GM18867 (cell line): ENCODE data around the gene ZNF543.
"Not testable (repeated sequence)": the region's sequence is repeated elsewhere in the genome, so short reads cannot be mapped to it uniquely, and the experiment has no call there.

Source experiments
- ATAC-seq: cut with Tn5 transposase; IDR thresholded peaks from one replicate; pipeline ENCODE4 v1.9.1; 2021; ENCODE audit warnings: mild to moderate bottlenecking, moderate library complexity; ENCODE audit not compliant: unreplicated experiment

ZNF543 gene

DNA sequence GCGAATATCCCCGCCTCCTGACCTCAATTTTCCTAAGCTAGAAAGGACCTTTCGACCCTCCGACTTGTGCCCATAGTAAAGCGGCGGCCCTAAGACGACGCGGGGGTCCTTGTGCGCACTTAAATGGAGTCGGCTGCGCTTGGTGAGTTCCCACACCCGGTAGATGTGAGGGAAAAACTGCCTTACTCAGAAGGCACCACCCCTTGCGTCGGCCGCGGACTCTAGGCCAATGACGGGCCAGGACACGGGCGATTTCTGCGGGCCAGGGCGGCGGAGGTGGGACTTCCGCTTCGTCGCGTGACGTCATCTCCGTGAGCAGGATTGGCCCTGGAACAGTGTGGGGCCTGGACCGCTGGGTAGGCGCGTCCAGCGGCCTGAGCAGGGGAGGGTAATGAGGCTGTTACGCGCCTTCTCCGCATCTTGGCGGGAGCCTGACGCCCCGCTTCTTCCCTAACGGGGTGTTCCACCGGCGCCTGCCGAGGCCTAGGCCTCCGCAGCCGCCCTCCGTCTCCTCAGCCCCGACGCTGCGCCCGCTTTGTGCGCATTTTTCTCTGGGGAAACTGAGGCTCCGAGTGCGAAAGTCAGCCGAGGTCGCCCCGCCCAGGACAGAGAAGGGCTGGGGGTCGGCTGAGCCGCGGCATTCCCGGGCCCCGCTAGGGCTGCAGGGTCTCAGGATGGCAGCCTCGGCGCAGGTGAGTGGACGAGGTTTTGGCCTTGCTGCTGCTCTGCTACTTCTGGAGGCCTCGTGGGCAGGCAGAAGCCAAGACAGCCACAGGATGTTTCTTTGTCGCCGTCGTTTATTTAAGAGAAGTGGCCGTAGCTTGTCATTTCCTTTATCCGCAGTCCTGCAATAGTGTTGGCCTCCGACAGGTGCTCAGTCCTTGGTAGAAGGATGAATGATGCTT, at the start of gene ZNF543:
Gene ZNF543 (plus strand): TSS at position 293 of the 905 bp plus-strand sequence. CDS start 382 bp downstream, at position 675.
- peak; percentile 98 for ATAC-seq

DNA sequence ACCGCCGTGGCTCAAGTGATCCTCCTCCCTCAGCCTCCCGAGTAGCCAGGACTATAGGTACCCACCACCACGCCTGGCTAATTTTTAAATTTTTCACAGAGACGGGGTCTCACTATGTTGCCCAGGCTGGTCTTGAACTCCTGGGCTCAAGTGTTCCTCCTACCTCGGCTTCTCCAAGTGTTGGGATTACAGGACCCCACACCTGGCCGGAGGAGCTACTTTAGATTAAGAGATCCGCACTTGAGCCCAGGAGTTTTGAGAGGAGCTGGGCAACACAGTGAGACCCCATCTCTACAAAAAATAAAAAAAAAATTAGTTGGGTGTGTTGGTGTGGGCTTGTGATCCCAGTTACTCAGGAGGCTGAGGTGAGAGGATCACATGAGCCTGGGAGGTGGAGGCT, 49.0 kb upstream of the ZNF543 start:
- ATAC-seq, result no peak

DNA sequence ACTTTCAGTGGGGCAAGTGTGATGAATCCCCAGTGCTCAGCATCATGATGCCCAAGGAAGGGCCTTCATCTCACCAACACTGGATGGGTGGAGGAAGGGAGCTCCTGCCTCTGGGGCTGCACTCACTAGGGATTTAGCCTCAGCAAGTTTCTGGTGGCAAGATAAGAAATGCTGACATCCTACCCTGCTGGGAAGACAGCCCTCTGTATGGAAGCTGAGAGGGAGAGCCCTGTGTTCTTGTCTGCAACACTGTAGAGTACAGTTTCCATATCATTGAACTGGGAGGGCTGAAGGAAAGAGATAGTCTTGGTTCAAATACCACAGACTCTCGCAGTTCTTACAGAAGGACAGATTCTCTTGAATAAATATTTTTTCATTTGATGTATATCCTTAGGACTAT, 47.3 kb upstream of the ZNF543 start:
- no peak for ATAC-seq

DNA sequence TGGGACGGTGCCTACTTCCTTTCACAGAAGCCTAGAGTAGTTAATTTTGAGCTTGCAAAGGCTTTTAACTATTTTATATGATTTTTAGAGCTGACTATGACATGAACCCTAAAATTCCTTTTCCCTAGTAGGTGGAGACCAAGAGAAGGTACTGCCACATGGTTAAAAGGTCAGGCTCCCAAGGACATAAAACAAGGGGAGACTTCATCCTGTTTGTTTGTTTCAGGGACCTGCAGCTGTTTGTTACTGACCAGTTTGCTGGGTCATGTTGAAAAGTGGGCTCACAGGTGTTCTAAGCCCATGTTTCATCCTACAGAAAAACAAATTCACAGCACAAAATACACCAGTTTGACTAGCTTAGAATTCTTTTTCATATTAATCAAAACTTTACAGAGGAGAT, 43.8 kb upstream of the ZNF543 start:
- no peak for ATAC-seq

DNA sequence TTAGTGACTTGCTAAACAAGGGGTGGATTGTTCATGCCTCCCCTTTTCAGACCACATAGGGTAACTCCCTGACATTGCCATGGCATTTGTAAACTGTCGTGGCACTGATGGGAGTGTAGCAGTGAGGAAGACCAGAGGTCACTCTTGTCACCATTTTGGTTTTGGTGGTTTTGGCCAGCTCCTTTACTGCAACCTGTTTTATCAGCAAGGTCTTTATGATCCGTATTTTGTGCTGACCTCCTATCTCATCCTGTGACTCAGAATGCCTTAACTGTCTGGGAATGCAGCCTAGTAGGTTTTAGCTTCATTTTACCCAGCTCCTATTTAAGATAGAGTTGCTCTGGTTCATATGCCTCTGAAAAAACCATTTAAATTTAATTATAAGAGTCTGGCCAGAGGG, 41.8 kb upstream of the ZNF543 start:
- not testable (repeated sequence) for ATAC-seq

DNA sequence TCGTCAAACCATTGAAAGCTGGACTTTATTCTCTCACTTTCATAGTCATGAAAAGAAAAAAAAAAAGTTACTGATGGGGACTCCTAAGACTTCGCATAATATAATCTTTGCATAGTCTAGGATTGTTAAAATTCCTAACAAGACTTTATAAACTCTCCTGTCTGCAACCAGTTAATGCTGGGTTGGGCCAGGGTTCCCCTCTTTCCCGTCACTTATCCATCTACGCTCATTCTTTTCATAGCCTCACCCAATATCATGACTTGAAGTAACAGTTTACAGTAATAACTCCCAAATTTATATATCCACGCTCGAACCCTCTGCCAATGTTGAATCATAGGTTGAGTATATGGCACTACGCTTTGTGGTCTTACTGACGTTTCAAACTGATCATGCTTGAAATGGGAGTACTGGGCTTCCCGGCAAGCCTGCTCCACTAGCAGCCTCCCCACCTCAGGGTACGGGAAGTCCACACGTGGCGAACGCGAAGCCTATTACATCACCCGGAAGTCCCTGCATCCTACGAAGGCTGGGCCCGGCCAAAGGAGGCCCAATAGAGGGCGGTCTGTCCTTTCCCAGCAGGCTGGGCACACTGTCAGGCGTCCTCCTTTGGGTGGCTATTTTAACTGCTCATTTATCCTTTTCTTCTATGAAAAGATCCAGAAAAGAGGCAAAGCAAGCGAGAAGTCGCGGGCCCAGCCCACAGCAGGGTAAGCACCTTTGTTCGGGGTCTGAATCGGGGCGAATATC, 40.7 kb upstream of the ZNF543 start:
- ATAC-seq, result peak; percentile 74

DNA sequence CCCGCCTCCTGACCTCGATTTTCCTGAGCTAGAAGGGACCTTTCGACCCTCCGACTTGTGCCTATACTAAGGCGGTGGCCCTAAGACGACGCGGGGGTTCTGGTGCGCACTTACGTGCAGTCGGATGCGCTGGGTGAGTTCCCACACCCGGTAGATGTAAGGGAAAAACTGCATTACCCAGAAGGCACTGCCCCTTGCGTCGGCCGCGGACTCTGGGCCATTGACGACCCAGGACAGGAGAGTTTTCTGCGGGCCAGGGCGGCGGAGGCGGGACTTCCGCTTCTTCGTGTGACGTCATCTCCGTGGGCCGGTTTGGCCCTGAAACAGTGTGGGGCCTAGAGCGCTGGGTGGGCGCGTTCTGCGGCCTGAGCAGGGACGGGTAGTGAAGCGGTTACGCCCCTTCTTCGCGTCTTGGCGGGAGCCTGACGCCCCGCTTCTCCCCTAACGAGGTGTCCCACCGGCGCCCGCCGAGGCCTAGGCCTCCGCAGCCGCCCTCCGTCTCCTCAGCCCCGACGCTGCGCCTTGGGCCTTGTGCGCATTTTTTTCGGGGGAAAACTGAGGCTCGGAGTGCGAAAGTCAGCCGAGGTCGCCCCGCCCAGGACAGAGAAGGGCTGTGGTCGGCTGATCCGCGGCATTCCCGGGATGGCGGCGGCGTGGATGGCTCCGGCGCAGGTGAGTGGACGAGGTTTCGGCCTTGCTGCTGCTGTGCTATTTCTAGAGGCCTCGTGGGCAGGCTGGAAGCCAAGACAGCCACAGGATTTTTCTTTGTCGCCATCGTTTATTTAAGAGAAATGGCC, 39.9 kb upstream of the ZNF543 start, which contains the start of gene ZNF460:
Gene ZNF460 (plus strand): TSS at position 321 of the 797 bp plus-strand sequence. CDS start 322 bp downstream, at position 643.
- ATAC-seq, result peak; percentile 78

DNA sequence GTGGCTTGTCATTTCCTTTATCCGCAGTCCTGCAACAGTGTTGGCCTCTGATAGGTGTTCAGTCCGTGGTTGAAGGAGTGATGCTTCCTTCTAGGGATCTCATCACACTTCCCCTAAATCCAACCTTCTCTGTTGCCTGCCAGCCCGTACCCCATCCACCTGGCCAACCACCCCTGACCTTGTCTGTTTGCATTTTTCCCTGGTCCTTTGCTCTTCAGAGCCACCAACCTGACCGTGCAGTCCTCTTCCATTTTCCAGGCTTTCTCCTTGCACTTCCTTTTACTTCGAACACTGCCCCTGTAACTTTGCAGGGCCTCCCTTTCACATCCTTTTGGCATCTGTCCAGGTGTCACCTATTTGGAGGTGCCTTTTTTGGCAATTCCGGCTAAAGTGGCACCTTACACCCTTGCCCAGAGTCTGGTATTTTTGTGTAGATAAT, 39.3 kb upstream of the ZNF543 start:
- ATAC-seq, result no peak

DNA sequence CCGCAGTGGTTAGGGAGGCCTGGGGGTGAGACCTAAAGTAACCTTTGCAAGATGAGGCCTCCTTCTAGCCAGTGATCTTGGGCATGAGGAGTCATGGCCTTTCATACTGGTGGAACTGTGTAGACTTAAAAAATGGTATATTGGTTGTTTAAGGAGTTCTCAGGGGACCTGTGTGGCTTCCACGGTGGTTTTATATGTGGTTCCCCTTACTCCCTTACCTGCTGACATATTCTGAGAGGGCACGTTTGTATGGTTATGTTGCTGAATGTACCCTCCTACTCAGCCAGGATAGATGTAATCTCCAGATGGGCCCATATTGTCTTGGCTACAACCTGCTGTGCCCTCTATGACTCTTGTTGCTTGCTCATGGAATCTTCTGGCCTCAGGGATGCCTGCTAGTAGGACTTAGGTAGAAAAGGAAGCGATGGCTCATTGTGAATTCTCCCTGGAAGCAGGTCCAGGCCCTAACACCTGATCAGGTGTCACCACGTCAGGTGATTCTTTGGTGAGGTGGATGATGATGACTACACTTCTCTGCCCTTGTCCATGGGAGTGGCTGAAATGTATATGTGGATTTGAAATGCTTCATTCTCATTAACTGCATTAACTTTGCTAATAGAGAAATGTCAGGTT, 38.1 kb upstream of the ZNF543 start:
- no peak for ATAC-seq

DNA sequence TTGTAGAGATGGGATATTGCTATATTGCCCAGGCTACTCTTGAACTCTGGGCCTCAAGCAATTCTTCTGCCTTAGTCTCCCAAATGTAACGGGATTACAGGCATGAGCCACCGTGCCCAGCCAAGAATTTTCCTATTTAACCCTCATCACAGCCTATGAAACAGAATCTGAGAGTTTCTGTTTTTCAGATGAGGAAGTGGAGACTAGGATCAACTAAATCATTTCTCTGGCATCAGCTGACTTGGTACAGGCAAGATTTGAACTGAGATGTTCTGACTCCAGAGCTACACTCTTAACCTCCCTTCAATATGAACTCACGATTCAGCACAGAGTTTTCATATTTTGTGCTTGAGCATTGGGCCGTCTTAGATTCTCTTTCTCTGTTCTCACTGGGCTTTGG, 31.9 kb upstream of the ZNF543 start:
- ATAC-seq, result no peak

DNA sequence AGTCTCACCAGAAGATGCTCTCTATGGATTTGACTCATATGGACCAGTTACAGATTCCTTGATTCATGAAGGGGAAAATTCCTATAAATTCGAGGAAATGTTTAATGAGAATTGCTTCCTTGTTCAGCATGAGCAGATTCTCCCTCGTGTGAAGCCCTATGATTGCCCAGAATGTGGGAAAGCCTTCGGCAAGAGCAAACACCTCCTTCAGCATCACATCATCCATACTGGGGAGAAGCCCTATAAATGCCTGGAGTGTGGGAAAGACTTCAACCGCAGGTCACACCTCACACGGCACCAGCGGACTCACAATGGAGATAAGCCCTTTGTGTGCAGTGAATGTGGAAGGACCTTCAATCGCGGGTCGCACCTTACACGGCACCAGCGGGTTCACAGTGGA, 29.3 kb upstream of the ZNF543 start:
- no peak for ATAC-seq

DNA sequence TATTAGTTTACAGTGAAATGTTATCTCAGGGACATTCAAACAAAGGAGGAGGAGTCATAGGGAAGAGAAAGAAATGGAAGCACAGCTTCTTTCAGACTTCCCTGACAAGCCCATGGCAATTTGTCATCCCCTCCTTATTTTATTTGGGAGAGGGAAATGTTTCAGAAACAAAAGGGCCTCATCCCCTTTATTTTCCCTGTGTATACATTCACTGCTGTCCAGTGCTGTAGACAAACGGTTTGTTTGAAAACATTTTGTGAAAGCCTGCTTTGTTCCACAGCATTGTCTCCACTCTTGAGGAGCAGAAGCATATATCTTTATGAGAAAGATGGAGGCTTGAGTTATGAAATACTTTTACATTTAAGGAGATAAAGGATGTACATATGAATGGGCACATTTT, 27.7 kb upstream of the ZNF543 start:
- no peak for ATAC-seq

DNA sequence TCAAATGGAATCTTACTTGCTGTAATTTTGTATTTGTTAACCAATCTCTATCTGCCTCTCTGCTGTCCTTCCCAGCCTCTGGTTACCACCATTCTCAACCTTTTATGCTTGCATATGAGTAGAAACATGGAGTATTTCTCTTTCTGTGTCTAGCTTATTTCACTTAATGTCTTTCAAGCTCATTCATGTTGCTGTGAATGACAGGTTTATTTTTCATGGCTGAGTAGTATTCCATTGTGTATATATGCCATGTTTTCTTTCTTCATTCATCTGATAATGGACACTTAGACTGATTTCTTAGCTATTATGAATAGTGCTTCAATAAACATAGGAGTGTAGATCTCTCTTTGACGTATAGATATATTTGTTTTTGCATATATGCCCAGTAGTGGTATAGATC, 26.6 kb upstream of the ZNF543 start:
- ATAC-seq, result no peak

DNA sequence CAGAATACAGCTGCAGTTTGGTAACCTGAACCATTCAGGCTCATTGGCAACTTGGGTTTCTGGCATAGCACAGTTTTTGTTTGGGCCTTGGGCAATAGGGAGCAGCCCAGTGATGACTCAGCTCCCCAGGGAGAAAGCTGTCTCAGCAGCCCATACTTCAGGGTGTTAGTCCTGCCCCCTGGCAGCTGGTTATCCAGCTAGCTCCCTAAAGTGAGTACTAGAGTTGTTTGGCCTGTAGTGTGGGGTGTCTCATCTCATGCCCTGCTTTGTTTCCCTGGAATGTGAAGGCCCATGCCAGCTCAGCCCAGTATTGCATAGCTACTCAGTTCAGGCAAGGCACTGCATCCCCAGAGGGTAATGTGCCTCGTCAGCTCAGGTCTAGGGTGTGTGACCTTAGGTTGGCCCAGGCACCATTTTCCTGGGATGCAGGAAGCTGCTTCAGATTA, 18.2 kb upstream of the ZNF543 start:
- ATAC-seq, result no peak

DNA sequence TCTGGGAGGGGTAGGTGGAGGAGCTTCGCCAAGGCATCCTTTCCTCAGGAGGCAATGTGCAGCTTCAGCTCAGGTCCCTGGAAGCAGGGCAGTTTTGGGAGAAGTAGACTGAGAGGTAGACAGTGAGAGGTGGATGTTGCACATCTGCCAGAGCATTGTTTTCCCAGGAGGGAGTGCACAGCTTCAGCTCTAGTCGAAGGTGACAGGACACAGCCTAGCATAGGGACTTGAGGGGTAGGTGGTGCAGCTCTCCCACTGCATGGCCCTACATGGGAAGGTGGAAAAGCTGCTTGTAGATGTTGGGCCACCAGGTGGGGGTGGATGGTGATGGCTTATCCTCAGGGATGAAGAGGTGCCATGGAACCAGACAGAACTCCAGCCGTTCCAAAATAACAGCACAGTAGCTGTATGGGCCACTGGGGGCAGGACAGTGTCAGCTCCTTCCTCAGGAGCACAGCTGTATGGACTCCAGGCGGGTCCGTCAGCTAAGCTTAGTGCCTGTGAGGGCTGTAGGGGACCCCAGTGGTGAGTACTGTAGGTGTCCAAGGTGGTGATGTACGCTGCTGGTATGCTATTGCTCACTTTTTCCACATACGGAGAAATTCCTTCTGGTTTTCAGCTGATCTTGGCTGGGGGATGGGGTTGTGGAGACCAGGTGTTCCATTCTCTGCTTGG, 17.4 kb upstream of the ZNF543 start:
- no peak for ATAC-seq

DNA sequence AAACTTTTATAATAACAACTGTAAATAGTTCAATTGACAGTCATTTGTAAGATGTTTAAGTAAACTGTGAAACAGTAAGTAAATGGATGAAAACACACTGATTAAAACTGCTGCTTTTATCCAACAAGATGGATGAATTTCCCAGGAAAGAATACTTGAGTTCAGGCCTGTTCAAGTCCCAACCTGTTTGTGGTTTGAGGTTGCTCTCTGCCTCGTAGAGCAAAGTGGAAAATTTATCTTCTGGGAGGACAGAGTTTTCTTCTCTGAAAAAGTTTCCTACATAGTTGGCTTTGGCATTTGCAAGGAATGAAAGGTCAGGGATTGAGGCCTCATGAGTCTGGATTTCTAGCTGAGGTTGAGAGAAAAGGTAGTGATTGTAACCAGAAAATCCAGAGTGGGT, 15.2 kb upstream of the ZNF543 start:
- no peak for ATAC-seq

DNA sequence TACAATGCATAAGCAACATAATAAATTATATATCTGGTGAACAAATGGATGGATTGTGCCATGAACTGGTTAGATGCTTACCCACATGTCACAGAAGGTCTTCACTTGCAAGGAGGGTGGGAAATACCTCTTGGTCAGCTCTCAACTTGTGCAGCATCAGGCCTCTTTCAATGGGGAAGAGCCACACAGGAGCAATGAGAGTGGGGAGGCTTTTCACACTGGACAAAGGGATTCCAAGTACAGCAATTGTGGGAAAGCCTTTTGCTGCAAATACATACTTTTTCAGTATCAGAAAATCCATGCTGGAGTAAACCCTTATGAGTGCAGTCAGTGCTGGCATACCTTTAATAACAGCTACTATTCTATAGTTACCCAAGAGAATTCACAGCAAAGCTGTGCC, 11.8 kb upstream of the ZNF543 start:
- ATAC-seq, result no peak

DNA sequence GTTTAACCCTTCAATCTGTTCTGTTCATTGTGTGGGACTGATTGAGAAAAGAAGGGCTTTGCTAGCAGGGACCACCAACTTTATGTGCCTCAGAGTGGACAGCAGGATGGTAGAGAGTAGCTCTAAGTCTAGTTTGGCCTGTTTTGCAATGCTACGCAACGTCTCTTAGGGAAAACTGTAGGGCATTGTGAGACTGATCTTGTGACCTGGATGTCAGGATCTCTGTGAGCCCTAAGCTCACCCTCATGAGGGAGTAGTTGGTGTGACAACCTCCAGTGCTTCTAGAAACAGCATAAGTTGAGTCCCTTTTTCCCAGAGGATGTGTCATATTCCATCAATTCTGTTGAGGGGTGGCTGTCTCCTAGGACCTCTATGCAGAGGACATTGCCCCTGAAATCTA, 9.5 kb upstream of the ZNF543 start:
- no peak for ATAC-seq

DNA sequence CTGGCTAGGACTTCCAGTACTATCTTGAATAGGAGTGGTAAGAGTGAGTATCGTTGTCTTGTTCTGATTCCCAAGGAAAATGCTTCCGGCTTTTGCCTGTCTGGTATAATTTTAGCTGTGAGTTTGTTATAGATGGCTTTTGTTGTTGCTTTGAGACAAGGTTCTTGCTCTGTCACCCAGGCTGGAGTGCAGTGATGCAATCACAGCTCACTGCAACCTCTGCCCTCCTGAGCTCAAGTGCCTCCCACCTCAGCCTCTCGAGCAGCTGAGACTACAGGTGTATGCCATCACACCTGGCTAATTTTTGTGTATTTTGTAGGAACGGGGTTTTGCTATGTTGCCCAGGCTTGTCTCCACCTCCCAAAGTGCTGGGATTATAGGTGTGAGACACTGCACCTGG, 6.1 kb upstream of the ZNF543 start:
- no peak for ATAC-seq

DNA sequence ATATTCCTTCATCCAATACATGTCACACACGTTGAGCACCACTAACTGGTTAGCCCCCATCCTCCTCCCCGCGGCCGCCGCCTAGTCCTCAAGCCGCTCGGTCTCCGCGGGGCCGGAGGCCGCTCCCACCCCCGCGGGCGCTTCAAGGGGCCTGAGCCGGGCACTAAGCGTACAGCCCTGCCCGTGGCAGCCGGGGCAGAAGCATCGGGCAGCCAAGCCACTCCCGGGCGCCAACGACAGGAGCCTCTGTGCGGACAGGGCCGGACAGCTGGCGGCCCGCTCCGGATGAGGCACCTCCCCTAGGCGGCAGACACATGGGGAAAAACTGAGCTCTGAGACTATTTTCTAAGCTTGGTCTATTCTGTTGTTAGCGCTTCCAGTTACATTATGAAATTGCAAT, 2.8 kb upstream of the ZNF543 start:
- ATAC-seq, result no peak
